HCEC 1CT (cell line): Measurements from ENCODE around the gene MREG.
A peak's percentile ranks its signal among the peaks of the same experiment; 100 is the strongest.
"Not testable (repeated sequence)": the region's sequence is repeated elsewhere in the genome, so short reads cannot be mapped to it uniquely, and the experiment has no call there.

Experiments used
- DNase-seq: peaks from one replicate; pipeline ENCODE4 v3.0.0-alpha.2; 2017

The MREG gene

DNA sequence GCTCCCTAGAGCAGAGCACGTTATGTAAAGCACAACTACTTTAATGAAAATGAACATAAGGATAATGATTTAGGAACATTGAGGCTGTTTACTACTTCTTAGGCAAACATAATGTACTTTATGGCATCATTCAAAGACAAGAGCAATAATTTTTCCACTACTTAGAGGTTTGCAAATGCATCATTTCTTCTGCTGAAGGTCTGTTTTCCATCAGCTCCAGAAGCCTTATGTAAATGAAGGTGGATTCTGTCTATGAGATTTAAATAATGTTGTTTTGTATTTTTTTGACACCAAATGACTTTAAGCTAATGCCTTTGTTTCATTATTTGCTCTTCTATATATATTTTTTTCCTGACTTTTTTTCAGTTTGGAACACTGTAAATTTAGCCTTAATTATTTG is 28.1 kb downstream of the MREG start:
- no peak for DNase-seq

DNA sequence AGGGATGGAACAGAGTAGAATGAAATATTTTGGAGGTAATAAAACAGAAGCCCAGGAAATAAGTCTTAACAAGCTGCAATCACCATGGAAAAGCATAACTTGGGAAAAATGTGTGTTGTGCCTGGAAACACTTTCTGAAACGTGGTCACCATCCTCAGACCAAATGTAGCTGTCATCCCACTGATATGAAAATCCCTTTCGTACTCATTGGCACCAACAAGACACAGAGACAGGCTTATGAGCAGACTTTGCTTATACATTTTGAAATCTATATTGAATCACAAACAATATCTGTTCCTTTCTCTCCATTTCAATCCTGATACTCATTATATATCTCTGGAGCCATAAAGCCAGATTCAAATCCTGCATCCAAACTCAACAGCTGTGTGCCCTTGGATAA is 28.7 kb downstream of the MREG start:
- DNase-seq, result no peak

DNA sequence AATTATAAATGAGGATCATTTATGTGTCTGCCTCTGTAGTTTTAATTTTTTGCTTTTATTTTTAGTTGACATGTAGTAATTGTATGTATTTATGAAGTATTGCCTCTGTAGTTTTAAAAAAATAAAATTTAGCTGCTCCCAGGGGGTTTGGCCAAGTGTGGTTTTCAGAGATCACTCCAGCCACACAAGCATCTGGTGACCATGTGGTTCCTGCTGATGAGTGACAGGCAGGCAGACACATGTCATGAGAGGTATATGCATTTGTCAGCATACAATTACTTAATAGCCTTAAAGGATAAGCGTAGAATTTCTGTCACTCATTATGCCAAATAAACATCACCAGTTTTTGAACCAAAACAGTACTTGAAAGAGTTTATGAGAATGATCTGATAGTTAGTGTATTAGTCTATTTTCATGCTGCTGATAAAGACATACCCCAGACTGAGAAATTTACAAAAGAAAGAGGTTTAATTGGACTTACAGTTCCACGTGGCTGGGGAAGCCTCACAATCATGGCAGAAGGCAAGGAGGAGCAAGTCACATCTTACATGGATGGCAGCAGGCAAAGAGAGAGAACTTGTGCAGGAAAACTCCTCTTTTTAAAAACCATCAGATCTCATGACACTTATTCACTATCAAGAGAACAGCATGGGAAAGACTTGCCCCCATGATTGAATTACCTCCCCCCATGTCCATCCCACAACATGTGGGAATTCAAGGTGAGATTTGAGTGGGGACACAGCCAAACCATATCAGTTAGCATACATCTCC is 29.6 kb downstream of the MREG start:
- no peak for DNase-seq

DNA sequence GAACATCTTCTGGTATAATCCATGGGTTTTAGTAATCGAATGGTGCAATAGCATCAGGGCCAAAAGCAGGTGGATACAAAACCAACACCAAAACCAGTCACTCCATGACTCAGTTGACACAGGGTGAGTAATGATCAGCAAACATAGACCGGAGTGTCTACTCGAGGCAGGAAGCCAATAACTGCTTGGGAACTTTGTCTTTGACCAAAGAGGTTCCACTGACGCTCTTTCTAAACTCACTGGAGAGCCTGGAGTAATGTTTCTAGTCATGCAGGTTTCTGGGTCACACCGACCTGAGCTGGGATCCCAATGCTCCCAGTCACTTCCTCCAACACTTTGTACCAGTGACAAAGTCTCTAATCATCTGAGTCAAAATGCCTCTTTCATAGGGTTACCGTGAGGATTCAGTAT is 30.9 kb downstream of the MREG start:
- DNase-seq, result peak; percentile 84

GRCh38 chr2:215981115-215981514 is 32.2 kb downstream of the MREG start:
- no peak for DNase-seq

DNA sequence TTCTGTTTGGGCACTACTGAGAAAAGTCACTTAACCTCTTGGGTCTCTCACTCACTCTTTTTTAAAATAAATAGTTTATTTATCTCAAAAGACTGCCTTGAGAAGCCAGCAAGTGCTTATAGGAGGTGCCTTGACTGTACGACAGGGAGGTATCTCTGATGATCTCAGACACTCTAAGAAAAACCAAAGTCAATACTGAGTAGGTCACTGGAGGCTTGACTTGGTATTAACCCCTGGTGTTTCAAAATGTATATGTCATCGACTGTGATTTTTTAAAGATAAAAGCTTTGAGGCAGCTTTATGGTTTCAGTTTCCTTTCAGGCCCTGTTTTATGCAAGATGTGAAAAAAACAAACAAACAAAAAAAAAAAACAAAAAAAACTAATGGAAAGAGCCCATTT is 33.7 kb downstream of the MREG start:
- DNase-seq, result no peak

- no peak for DNase-seq
Measured at GRCh38 chr2:215974700-215975429, 38.5 kb downstream of the MREG start.

DNA sequence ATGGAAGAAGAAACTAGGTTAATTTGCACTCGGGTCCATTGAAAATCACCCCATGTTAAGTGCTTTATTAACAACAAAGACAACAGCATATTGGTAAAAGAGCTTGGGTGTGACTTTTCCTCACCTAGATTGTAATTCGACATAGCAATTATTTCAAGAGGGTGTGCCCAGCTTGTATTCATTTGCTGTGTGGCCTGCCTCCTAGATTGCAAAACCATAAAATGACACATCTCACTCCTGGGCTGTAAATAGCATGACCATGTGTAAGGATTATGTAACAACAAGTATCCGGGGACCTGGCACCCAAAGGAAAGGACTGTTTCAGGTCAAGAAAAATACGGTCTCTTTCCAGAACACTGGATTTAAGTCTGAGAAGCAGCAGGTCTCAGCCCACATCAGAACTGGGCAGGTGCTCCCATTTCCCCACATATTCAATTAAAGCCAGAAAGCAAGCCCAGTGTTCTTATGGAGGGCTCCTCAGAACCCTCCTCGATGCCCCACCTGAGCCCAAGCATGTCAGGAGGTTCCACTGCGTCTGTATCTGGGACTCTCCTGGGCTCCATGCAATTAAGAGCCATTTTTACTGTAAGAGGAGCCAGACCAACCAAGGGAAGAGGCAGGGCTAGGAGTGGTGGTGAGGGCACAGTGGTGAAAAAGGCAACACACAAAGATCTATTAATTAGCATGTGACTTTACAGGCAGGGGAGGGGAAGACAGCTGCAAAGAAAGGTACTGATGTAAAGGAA is 39.2 kb downstream of the MREG start:
- peak; percentile 45 for DNase-seq

GRCh38 chr2:215973145-215973792 is 40.1 kb downstream of the MREG start:
- DNase-seq, result no peak

- no peak for DNase-seq
Measured at GRCh38 chr2:215971671-215972070, 41.7 kb downstream of the MREG start.

DNA sequence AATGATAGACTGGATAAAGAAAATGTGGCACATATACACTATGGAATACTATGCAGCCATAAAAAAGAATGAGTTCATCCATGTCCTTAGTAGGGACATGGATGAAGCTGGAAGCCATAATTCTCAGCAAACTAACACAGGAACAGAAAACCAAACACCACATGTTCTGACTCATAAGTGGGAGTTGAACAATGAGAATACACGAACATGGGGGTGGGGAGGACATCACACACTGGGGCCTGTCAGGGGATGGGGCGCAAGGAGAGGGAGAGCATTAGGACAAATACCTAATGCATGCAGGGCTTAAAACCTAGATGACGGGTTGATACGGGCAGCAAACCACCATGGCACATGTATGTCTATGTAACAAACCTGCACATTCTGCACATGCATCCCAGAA is 42.5 kb downstream of the MREG start:
- not testable (repeated sequence) for DNase-seq

DNA sequence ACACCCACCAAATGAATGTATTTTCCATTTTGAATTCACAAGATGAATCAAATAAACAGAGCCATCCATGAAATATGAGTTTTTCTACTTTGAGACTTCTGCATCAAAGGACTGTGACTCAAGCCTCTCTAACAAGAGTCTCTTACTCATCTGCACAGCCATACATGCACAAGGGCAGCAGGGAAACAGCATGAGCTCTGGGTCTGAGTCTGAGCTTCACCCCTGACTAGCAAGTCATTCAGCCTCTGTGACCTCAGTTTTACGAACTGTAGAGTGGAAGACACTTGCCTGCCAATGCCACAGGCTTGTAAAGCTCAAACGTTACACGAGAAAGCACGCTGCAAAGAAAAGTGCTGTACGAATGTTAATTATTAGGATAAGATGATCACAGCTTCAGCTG is 42.9 kb downstream of the MREG start:
- DNase-seq, result peak; percentile 42

DNA sequence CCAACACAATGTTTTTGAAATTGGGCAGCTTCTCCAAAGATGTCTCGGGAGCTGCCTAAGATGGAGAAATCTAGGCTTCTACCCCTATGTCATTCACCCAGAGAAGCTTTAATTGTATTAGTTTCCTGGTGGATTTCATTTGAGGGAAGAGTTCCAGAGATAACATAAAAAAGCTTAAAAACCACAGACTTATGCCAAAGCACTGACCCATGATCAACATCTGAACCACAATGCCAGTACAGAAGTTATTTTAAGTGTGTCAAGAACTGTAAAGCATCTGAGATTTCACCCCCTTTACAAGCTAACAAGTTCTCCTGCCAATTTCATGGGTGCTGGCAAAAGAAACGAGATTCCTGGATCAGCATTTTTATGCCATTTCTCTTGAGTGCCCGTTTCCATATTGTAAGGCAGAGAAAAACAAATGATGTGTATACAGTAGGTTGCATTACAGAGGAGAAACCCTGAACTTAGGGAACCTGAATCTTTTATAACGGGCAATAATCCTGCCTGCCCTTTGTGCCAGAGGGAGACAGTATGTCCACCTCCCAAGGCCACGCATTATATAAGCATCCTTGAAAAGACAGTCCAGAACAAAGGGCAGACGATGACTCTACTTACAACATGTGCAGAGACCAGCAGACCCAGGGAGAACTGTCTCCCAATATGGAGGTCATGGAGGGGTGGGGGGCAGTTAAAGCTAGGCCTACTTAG is 44.1 kb downstream of the MREG start:
- no peak for DNase-seq

DNA sequence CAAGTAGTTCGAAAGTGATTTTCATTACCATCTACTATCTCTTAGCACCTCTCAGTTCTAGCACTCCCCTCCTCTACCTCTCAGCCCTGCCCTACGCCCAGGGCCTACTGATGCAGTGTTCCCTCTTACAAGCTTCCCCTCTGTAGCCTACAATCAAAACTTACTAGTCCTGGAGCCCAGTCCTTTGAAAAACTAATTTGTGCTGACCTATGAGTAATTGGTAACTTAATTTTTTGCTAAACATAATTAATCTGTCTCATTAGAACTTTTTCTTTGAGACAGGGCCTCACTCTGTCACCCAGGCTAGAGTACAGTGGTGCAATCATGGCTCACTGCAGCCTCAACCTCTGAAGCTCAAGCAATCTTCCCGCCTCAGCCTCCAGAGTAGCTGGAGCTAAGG is 44.9 kb downstream of the MREG start:
- no peak for DNase-seq

DNA sequence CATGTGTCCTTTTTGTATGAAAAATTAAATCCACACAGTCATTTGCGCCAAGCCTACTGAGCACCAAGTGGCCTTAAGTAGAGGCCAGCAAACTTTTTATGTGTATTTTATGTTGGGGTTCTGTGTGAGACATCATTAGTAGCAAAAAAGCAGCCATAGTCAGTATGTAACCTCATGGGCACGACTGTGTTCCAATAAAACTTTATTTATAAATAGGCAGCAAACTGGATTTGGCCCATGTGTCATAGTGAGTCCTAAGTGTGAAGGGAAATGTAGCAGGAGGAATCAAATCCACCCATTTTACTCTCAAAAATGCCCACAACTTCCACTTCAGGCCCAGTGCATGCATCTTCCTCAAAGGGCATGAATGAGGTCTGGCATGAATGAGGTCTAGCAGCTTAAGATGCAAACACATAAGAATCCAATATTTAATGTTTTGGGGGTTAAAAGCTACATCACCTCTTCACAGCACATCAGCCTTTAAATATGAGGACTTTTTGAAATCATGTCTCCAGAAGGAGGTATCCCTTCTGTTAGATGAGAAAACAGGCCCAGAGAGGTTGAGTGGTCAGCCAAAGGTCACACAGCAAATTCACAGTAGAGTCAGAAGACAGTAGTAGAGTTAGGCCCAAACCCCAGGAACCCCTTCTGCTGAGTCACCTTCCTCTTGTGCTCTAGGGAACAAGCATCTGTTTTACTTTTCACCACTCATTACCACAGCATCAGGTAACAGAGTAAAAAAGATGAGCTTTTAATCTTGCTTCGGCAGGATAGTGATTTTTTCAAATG is 45.6 kb downstream of the MREG start:
- DNase-seq, result peak; percentile 25

GRCh38 chr2:215966951-215967350 is 46.4 kb downstream of the MREG start:
- no peak for DNase-seq

DNA sequence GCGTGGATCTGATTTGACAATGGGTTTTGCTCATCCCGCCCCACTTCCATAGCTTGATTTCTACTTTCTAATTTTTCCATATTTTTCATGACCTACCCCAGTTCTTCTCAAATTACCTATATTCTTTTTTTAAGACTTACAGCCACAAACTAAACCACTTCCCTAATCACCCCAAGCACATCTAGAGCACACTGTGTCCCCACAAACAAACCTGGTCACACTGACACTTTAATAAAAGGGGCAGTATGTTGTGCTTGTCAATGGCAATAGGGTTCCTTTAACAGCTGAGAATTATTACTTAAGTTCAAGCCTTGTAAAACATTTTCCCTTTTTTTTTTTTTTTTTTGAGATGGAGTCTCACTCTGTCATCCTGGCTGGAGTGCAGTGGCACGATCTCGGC is 47.1 kb downstream of the MREG start:
- no peak for DNase-seq

GRCh38 chr2:215965532-215966165 is 47.7 kb downstream of the MREG start:
- no peak for DNase-seq

- DNase-seq, result no peak
Measured at GRCh38 chr2:215961981-215962380, 51.4 kb downstream of the MREG start.

- no peak for DNase-seq
Measured at GRCh38 chr2:215958257-215958656, 55.1 kb downstream of the MREG start.
